ENCODE data around the gene RPP25L.

DNA sequence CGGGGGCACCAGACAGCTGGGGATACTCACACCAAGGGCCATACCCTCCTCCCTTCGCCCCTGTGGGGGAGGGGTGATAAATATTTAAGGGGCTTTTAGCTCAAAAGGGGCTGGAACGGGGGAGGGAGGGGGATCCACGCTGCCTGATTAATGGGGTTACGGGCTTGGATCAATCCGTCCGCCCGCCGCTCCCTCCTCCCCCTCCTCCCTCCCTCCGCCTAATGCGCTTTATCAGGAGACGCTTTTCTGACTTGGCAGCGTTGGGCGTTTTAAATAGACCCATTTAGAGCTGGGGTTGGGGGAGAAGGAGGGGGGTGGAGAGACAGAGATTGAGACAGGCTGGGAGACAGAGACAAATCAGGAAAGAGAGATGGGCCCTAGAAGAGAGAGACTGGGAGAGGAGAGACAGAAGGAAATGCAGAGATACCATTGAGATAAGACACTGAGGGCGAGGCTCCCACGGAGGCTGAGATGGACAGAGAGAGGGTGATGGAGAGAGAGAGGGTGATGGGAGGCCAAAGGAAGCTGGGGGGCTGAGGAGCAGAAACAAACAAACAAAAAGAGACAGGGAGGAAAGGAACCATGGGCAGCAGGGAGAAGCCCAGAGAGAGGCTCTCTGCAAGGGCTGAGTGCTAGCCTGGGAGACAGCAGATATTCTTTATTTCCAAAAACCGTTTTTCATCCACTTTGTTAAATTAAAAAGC, 32.6 kb downstream of the RPP25L start:
- TF ChIP-seq GATA3 (IDR thresholded peaks at IDR 0.05; ENCODE audit: low read depth, low read length) (no peak), GATA2 (IDR thresholded peaks at IDR 0.05; ENCODE audit: low read depth, low read length) (peak; percentile 71)
